Mammary epithelial cell (primary cell): Measurements from ENCODE around the gene HYPK.

Experiments used
- CTCF ChIP-seq, 2 donors: IDR thresholded peaks in 1 of 2; conservative IDR thresholded peaks in 1 of 2; 2 replicates each; pipeline ENCODE4 v1.5.1; 2011 to 2012; ENCODE audit warnings: inconsistent platforms in 2 of 2, low read length in 2 of 2, mild to moderate bottlenecking in 2 of 2, control low read depth in 1 of 2, low read depth in 1 of 2; ENCODE audit not compliant: insufficient read depth in 1 of 2; ENCODE audit errors: extremely low read depth in 1 of 2
- EZH2 ChIP-seq: IDR thresholded peaks from 2 replicates; pipeline ENCODE4 v1.6.1; 2012; ENCODE audit warnings: low read length, inconsistent platforms, borderline replicate concordance

DNA sequence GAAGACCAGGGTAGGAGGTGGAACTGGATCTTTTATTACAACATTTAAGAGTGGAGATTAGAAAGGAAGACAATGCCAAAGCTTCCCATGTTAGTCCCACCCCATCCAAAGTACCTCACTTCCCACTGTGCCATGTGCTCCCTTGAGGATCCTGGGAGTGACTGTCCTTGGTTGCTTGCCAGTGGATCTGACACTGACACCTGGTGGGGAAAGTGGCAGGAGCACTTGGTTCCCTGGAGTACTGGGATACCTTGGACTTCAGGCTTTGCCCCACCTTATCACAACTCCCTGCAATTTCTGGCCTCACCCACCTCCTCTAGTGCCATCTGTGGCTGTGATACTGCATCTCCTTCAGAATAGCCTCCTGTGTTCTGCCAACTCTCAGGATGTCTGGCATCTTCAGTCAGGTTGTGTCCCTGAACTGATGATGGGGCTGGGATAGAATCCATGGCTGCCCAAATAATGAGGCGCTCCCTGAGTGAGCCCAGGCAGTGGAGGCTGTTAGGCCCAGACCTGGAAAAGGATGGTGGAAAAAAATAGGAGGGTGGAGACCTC, 24.9 kb upstream of the HYPK start:
- TF ChIP-seq CTCF (conservative IDR thresholded peaks at IDR 0.05 in 1 of 2, IDR thresholded peaks at IDR 0.05 in 1 of 2; ENCODE audit: extremely low read depth in 1 of 2, insufficient read depth in 1 of 2, low read depth in 1 of 2, low read length in 2 of 2) (peak; percentile 49 to 76), EZH2 (no peak)
